ENCODE results near the gene PYGB. TPM values are rescaled to one million over a fixed set of nuclear protein-coding genes. Genes with fewer than 3 reads are reported as not detected.

Gene PYGB
- total RNA-seq, 2 donors from 2014 or later, result 43.7 to 48.3 TPM

- H3K9me3 Mint-ChIP-seq, result no peaks in the 10 kb centered on the region
- no peaks in the 10 kb centered on the region for H3K36me3 Mint-ChIP-seq (ENCODE audit: insufficient read depth in 2 of 2)
- no peaks in the 10 kb centered on the region for H3K27me3 Mint-ChIP-seq (ENCODE audit: low read depth)
- ATAC-seq (replicated peaks in 1 of 2) (no peak), DNase-seq (no peak)
- peaks cover 37% of the 10 kb centered on the region for H3K4me1 Mint-ChIP-seq (ENCODE audit: low read depth)
- H3K27ac Mint-ChIP-seq, result no peak overlapping the region
- H3K4me3 Mint-ChIP-seq, result no peak overlapping the region
Observed at GRCh38 chr20:25315418-25316210, 67.7 kb downstream of the PYGB start.

GRCh38 chr20:25316506-25317190, 68.8 kb downstream of the PYGB start:
- H3K4me1 Mint-ChIP-seq (ENCODE audit: low read depth), result peaks cover 30% of the 10 kb centered on the region
- H3K27me3 Mint-ChIP-seq (ENCODE audit: low read depth), result no peaks in the 10 kb centered on the region
- H3K4me3 Mint-ChIP-seq, result no peak overlapping the region
- no peak overlapping the region for H3K27ac Mint-ChIP-seq
- DNase-seq, result no peak
- no peaks in the 10 kb centered on the region for H3K36me3 Mint-ChIP-seq (ENCODE audit: insufficient read depth in 2 of 2)
- no peaks in the 10 kb centered on the region for H3K9me3 Mint-ChIP-seq
- ATAC-seq (replicated peaks in 1 of 2), result no peak

GRCh38 chr20:25317351-25318075, 69.6 kb downstream of the PYGB start:
- no peak overlapping the region for H3K4me3 Mint-ChIP-seq
- H3K36me3 Mint-ChIP-seq (ENCODE audit: insufficient read depth in 2 of 2), result no peaks in the 10 kb centered on the region
- H3K27me3 Mint-ChIP-seq (ENCODE audit: low read depth), result no peaks in the 10 kb centered on the region
- peaks cover 26% of the 10 kb centered on the region for H3K4me1 Mint-ChIP-seq (ENCODE audit: low read depth)
- ATAC-seq (replicated peaks in 1 of 2) (no peak), DNase-seq (no peak)
- H3K9me3 Mint-ChIP-seq, result no peaks in the 10 kb centered on the region
- no peak overlapping the region for H3K27ac Mint-ChIP-seq

- ATAC-seq (replicated peaks in 1 of 2) (no peak), DNase-seq (no peak)
- Mint-ChIP-seq H3K4me1 (ENCODE audit: low read depth) (peaks cover 23% of the 10 kb centered on the region), H3K9me3 (no peaks in the 10 kb centered on the region), H3K27ac (no peak overlapping the region), H3K27me3 (ENCODE audit: low read depth) (no peaks in the 10 kb centered on the region), H3K4me3 (no peak overlapping the region), H3K36me3 (ENCODE audit: insufficient read depth in 2 of 2) (no peaks in the 10 kb centered on the region)
Observed at GRCh38 chr20:25318471-25319240, 70.8 kb downstream of the PYGB start.

GRCh38 chr20:25319241-25320034, 71.6 kb downstream of the PYGB start:
- no peak for DNase-seq
- ATAC-seq (replicated peaks in 1 of 2), result no peak
- no peaks in the 10 kb centered on the region for H3K9me3 Mint-ChIP-seq
- no peaks in the 10 kb centered on the region for H3K27me3 Mint-ChIP-seq (ENCODE audit: low read depth)
- H3K4me1 Mint-ChIP-seq (ENCODE audit: low read depth), result peaks cover 15% of the 10 kb centered on the region
- H3K36me3 Mint-ChIP-seq (ENCODE audit: insufficient read depth in 2 of 2), result no peaks in the 10 kb centered on the region
- H3K4me3 Mint-ChIP-seq, result no peak overlapping the region
- no peak overlapping the region for H3K27ac Mint-ChIP-seq

GRCh38 chr20:25320035-25320800, 72.3 kb downstream of the PYGB start:
- Mint-ChIP-seq H3K4me3 (no peak overlapping the region), H3K9me3 (no peaks in the 10 kb centered on the region), H3K27me3 (ENCODE audit: low read depth) (no peaks in the 10 kb centered on the region), H3K4me1 (ENCODE audit: low read depth) (peaks cover 9% of the 10 kb centered on the region), H3K36me3 (ENCODE audit: insufficient read depth in 2 of 2) (no peaks in the 10 kb centered on the region), H3K27ac (no peak overlapping the region)
- ATAC-seq (replicated peaks in 1 of 2) (no peak), DNase-seq (no peak)

- Mint-ChIP-seq H3K36me3 (ENCODE audit: insufficient read depth in 2 of 2) (no peaks in the 10 kb centered on the region), H3K27ac (peak overlapping the region; percentile 9), H3K4me3 (no peak overlapping the region), H3K9me3 (no peaks in the 10 kb centered on the region), H3K27me3 (ENCODE audit: low read depth) (no peaks in the 10 kb centered on the region), H3K4me1 (ENCODE audit: low read depth) (peaks cover 5% of the 10 kb centered on the region)
- ATAC-seq (replicated peaks in 1 of 2) (peak; percentile 71 to 93), DNase-seq (no peak)
Observed at GRCh38 chr20:25321262-25321831, 73.5 kb downstream of the PYGB start.

GRCh38 chr20:25321991-25322390, 74.1 kb downstream of the PYGB start:
- Mint-ChIP-seq H3K9me3 (no peaks in the 10 kb centered on the region), H3K4me1 (ENCODE audit: low read depth) (peaks cover 5% of the 10 kb centered on the region), H3K4me3 (no peak overlapping the region), H3K27me3 (ENCODE audit: low read depth) (no peaks in the 10 kb centered on the region), H3K27ac (peak overlapping the region; percentile 9), H3K36me3 (ENCODE audit: insufficient read depth in 2 of 2) (no peaks in the 10 kb centered on the region)
- DNase-seq (no peak), ATAC-seq (replicated peaks in 1 of 2) (no peak)

GRCh38 chr20:25323496-25324246, 75.8 kb downstream of the PYGB start:
- H3K36me3 Mint-ChIP-seq (ENCODE audit: insufficient read depth in 2 of 2), result no peaks in the 10 kb centered on the region
- no peak for DNase-seq
- no peak for ATAC-seq (replicated peaks in 1 of 2)
- H3K9me3 Mint-ChIP-seq, result no peaks in the 10 kb centered on the region
- H3K27me3 Mint-ChIP-seq (ENCODE audit: low read depth), result no peaks in the 10 kb centered on the region
- peaks cover 5% of the 10 kb centered on the region for H3K4me1 Mint-ChIP-seq (ENCODE audit: low read depth)
- no peak overlapping the region for H3K27ac Mint-ChIP-seq
- H3K4me3 Mint-ChIP-seq, result no peak overlapping the region

GRCh38 chr20:25324412-25324811, 76.5 kb downstream of the PYGB start:
- Mint-ChIP-seq H3K36me3 (ENCODE audit: insufficient read depth in 2 of 2) (no peaks in the 10 kb centered on the region), H3K9me3 (no peaks in the 10 kb centered on the region), H3K4me1 (ENCODE audit: low read depth) (peaks cover 5% of the 10 kb centered on the region), H3K27me3 (ENCODE audit: low read depth) (no peaks in the 10 kb centered on the region), H3K27ac (no peak overlapping the region), H3K4me3 (no peak overlapping the region)
- DNase-seq, result no peak
- no peak for ATAC-seq (replicated peaks in 1 of 2)

- H3K27me3 Mint-ChIP-seq (ENCODE audit: low read depth), result no peaks in the 10 kb centered on the region
- no peaks in the 10 kb centered on the region for H3K9me3 Mint-ChIP-seq
- H3K4me1 Mint-ChIP-seq (ENCODE audit: low read depth), result peaks cover 5% of the 10 kb centered on the region
- H3K27ac Mint-ChIP-seq, result no peak overlapping the region
- ATAC-seq (replicated peaks in 1 of 2), result no peak
- H3K4me3 Mint-ChIP-seq, result no peak overlapping the region
- DNase-seq, result no peak
- peaks cover 0 to 2% of the 10 kb centered on the region in 2 donors for H3K36me3 Mint-ChIP-seq (ENCODE audit: insufficient read depth in 2 of 2)
Observed at GRCh38 chr20:25325073-25325472, 77.2 kb downstream of the PYGB start.
